ENCODE results near the gene CAPSL. TPM values are rescaled to one million over a fixed set of nuclear protein-coding genes. Genes with fewer than 3 reads are reported as not detected.

CAPSL gene
- total RNA-seq, 1 donor from 2014 or later = 8.7 TPM

DNA sequence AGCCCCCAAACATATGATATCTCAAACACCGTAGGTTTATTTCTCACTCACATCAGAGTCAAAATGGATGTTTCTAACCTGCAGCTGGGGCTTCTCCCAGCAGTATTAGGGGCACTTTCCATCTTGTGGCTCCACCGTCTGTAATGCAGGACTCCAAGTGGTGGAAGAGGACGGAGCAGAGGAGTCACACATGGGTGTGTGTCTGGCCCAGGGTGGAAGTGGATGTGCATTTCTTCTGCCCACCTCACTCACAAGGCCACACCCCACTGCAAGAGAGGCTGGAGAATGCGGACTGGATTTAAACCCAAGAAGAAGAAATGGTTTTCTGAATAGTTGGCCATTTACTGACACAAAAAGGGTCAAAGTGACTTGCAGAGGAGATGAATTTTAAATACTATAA is 67.8 kb downstream of the CAPSL start:
- no peaks in the 10 kb centered on the region for H3K9me3 ChIP-seq
- TF ChIP-seq, protein P1, sequence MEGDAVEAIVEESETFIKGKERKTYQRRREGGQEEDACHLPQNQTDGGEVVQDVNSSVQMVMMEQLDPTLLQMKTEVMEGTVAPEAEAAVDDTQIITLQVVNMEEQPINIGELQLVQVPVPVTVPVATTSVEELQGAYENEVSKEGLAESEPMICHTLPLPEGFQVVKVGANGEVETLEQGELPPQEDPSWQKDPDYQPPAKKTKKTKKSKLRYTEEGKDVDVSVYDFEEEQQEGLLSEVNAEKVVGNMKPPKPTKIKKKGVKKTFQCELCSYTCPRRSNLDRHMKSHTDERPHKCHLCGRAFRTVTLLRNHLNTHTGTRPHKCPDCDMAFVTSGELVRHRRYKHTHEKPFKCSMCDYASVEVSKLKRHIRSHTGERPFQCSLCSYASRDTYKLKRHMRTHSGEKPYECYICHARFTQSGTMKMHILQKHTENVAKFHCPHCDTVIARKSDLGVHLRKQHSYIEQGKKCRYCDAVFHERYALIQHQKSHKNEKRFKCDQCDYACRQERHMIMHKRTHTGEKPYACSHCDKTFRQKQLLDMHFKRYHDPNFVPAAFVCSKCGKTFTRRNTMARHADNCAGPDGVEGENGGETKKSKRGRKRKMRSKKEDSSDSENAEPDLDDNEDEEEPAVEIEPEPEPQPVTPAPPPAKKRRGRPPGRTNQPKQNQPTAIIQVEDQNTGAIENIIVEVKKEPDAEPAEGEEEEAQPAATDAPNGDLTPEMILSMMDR (IDR thresholded peaks at IDR 0.05) = no peak
- H3K4me3 ChIP-seq = no peak overlapping the region
- ATAC-seq = no peak
- no peaks in the 10 kb centered on the region for H3K4me1 ChIP-seq
- H3K27me3 ChIP-seq (ENCODE audit: low read depth) = no peaks in the 10 kb centered on the region
- intact Hi-C loops (cut with DNase I) = no loop called here
- H3K27ac ChIP-seq = no peak overlapping the region
- no peak for DNase-seq
- H3K36me3 ChIP-seq = peaks cover 37% of the 10 kb centered on the region

DNA sequence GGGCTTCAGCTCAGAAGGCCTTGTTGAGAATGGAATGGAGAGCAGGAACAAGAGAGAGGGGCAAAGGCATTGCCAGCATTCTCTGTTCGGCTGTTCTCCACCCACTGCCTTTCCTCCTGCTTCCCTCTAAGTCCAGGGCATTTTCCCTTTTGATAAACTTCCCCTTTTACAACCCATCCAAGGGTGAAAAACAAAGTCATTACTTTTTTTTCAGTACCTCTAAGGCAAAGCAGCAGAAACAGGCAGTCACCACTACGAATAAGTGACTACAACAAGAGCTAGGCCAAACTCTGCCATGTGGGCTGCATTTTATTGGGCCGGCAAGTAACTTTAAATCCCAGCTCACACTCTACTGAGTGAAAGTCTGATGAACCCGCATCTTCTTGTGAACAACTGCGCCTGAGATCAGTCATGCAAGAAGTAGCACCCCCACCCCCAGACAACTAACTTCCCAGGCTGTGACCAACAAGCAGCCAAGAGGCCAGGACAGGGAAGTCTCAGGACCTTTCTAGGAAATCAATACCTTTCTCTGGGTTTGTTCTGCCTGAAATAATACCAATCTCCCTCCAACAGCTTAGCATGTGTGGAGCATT is 68.6 kb downstream of the CAPSL start:
- no peak for DNase-seq
- Histone ChIP-seq H3K4me1 (no peaks in the 10 kb centered on the region), H3K36me3 (peaks cover 32% of the 10 kb centered on the region), H3K27ac (no peak overlapping the region), H3K4me3 (no peak overlapping the region), H3K9me3 (no peaks in the 10 kb centered on the region), H3K27me3 (ENCODE audit: low read depth) (no peaks in the 10 kb centered on the region)
- TF ChIP-seq, protein P1 (IDR thresholded peaks at IDR 0.05) = no peak
- ATAC-seq = no peak
- intact Hi-C loops (cut with DNase I) = no loop called here

DNA sequence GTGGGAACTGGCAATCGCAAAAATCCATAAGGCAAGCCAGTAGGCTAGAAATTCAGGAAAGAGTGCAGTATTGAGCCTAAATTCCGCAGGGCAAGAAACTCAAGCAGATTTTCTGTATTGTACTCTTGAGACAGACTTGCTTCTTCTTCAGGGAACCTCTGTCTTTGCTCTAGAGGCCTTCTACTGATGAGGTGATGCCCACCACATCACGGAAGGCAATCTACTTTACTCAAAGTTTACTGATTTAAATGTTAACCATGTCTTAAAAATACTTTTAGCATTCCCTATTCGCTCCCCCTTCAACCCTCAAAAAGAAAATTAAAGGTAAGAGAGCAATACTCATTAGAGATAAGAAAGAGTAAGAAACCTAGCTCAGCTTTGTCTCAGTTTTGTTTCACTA is 70.4 kb downstream of the CAPSL start:
- TF ChIP-seq, protein P1 (IDR thresholded peaks at IDR 0.05) = no peak
- Histone ChIP-seq H3K27me3 (ENCODE audit: low read depth) (no peaks in the 10 kb centered on the region), H3K4me3 (no peak overlapping the region), H3K4me1 (no peaks in the 10 kb centered on the region), H3K9me3 (no peaks in the 10 kb centered on the region), H3K27ac (no peak overlapping the region), H3K36me3 (peaks cover 29% of the 10 kb centered on the region)
- intact Hi-C loops (cut with DNase I) = no loop called here
- DNase-seq (no peak), ATAC-seq (no peak)

DNA sequence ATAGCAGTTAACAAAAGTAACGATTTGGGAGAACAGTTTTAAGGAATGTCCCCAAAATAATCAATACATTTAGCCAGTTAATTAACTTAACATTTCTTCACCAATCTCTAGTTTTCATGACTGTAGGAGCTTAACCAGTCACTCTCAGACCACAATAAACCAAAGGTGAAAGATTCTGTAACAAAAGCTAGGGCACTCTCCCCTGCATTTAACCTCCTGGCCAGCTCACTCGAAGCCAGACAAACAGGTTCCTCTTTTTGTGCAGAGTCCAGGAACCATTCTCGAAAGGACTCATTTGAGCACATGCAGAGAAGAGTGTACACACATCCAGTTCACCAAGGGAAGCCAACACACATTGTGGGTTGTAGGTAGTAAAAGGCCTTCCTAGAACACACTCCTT is 75.3 kb downstream of the CAPSL start:
- DNase-seq = no peak
- no peaks in the 10 kb centered on the region for H3K27me3 ChIP-seq (ENCODE audit: low read depth)
- H3K4me3 ChIP-seq = peak overlapping the region; percentile 17
- peak; percentile 36 to 62 for ATAC-seq
- peaks cover 18% of the 10 kb centered on the region for H3K36me3 ChIP-seq
- H3K4me1 ChIP-seq = no peaks in the 10 kb centered on the region
- no peaks in the 10 kb centered on the region for H3K9me3 ChIP-seq
- no peak overlapping the region for H3K27ac ChIP-seq
- intact Hi-C loops (cut with DNase I) = no loop called here
- TF ChIP-seq, protein P1 (IDR thresholded peaks at IDR 0.05) = no peak

DNA sequence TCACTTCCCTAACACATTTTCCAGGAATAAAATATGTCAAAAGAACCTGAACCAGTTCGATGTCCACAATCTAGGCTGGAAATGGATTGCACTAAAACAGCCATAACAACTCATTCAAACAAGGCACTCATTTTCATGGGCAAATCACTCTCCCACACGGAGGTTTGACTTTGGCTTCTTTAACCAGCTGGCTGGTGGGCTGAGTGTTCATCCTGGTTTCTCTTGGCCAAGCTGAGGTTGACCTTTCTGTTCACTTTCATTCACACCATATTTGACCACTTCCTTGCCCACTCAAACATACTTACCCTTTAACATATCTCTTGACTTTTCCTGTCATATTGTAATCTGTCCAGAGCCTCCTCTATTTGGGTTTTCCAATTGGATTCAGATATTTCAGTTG is 76.3 kb downstream of the CAPSL start:
- DNase-seq = no peak
- no peak for ATAC-seq
- no peaks in the 10 kb centered on the region for H3K9me3 ChIP-seq
- H3K4me3 ChIP-seq = peak overlapping the region; percentile 17
- TF ChIP-seq, protein P1 (IDR thresholded peaks at IDR 0.05) = no peak
- intact Hi-C loops (cut with DNase I) = no loop called here
- no peaks in the 10 kb centered on the region for H3K27me3 ChIP-seq (ENCODE audit: low read depth)
- no peaks in the 10 kb centered on the region for H3K4me1 ChIP-seq
- H3K36me3 ChIP-seq = peaks cover 8% of the 10 kb centered on the region
- no peak overlapping the region for H3K27ac ChIP-seq
